HG02884 (cell line): ENCODE data around the gene UNC119.

Source experiments
- ATAC-seq: cut with Tn5 transposase; IDR thresholded peaks from one replicate; pipeline ENCODE4 v1.9.1; 2021; ENCODE audit warnings: mild to moderate bottlenecking, moderate library complexity; ENCODE audit not compliant: unreplicated experiment

The UNC119 gene

DNA sequence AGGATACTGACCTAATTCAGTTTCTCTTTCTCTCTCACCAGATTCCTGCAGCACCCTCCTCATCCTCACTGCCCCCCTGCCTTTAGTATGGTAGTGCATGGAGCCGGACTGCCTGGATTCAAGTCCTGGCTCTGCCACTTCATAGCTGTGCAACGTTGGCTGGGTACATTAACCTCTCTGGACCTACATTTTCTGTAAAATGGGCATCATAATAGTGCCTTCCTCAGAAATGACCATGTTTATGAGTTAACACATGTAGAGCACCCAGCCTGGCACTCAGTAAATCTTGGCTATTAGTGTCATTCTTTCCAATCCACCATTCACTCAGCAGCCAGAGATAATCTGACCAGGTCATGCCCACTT is 7.3 kb downstream of the UNC119 start:
- no peak for ATAC-seq

GRCh38 chr17:28544402-28545140 is 7.9 kb downstream of the UNC119 start:
- no peak for ATAC-seq

- no peak for ATAC-seq
These were observed 11.0 kb downstream of the UNC119 start for GRCh38 chr17:28541439-28541838.

DNA sequence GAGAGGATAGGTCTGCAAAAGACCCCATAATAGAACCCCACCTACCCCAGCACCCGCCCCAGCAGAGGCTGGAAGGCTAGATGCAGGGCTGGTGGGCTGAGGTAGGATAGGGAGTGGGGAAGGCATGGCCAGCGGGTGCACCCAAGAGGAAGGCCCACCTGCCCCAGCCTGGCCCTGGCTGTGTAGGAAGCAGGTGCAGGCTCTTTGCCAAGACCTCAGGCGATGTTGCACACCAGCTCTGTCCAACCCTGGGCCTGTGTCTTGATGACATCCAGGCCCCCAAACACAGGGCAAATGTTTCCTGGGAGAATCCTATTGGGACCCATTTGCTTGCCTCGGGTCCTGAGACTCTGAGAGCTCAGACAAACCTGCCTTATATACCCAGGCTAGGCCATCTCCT is 12.2 kb downstream of the UNC119 start:
- no peak for ATAC-seq

GRCh38 chr17:28538296-28538895 is 14.0 kb downstream of the UNC119 start:
- ATAC-seq: no peak

DNA sequence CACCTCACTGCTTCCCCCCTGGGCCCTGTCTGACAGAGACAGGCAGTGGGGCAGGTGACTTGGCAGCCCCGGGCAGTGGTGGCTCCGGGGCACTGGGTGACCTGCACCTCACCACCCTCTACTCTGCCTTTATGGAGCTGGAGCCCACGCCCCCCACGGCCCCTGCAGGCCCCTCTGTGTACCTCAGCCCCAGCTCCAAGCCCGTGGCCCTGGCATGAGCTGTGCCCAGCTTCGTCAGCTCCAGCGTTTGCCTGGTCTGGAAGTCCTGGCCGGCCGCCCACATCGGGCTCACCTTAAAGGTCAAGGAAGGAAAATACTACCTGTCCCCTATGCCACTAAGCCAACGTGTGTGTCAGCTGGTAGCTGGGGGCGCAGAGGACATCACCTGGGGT is 15.2 kb downstream of the UNC119 start:
- no peak for ATAC-seq

GRCh38 chr17:28536532-28537218 is 15.7 kb downstream of the UNC119 start:
- no peak for ATAC-seq

DNA sequence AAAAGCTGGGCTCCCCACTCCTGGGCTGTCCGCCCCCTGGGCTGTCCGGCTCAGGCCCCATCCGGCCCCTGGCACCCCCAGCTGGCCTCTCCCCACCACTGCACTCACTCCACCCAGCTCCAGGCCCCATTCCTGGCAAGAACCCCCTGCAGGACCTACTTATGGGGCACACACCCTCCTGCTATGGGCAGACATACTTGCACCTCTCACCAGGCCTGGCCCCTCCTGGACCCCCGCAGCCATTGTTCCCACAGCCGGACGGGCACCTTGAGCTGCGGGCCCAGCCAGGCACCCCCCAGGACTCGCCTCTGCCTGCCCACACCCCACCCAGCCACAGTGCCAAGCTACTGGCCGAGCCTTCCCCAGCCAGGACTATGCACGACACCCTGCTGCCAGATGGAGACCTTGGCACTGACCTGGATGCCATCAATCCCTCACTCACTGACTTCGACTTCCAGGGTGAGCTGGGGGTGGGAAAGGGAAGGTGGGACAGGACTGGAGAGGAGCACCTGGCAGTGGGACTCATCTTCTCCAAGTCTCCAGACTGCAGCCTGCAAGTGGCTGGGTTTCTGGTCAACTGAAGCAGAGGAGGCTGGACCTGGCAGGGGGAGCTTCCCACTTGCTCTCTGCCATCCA is 17.6 kb downstream of the UNC119 start:
- no peak for ATAC-seq

GRCh38 chr17:28533091-28533807 is 19.2 kb downstream of the UNC119 start:
- no peak for ATAC-seq

DNA sequence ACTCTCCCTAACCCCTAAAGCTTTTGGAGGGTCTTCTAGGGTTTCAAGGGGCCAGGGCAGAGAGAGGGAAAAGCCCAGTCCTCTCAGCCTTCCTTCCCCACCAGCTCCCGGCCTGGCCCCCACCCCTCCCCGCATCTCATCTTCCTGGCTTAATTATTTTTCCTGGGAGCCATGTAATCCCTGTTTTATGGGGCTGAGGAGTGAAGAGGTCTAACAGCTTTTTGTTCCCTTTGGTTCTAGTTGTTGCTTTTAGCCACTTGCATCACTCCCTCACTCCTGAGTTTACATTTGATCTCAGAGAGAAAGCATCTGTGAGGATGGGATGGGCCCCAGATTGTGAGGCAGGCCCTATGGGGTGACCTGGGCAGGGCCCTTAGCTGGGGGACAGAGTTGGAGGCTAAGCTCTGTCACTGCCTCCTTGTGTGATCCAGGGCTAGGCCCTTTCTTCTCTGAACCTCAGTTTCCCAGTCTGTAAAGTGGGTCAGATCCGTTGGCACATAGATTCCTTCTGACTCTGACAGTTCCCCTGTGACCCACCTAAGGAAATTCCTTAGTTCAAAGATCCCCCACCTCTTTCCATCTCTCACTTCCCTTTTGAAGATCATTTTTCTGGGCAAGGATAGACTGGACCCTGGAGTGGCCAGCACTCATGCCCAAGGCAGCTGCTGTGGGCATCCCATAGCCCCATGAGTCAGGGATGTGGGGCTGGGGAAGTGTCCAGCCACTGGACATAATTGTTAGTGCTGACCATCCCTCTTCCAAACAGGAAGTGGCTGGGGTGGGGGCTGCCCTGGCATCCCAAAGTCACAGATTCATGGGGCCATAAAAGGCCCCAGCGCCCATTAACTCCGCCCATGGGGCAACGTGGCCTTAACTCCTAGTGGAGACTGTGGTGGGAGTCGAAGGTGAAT is 20.1 kb downstream of the UNC119 start:
- no peak for ATAC-seq

GRCh38 chr17:28530926-28531325 is 21.5 kb downstream of the UNC119 start:
- ATAC-seq: no peak

DNA sequence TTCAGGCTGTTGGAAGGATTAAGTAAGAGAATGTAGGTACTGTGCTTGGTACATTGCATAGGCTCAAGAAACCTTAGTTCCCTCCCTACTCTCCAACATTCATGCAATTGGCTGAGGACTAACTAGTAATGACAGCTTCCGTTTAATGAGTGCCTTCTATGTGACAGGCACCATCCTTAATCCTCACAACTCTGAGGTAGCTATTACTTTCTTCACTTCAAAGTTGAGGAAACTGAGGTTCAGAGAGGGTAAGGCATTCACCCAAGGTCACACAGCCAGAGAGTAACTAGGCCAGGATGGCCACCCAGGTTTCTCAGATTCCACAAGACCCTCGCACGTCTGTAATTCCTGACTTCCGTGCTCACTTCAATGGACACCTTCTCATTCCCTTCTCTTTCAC is 22.2 kb downstream of the UNC119 start:
- ATAC-seq: no peak

DNA sequence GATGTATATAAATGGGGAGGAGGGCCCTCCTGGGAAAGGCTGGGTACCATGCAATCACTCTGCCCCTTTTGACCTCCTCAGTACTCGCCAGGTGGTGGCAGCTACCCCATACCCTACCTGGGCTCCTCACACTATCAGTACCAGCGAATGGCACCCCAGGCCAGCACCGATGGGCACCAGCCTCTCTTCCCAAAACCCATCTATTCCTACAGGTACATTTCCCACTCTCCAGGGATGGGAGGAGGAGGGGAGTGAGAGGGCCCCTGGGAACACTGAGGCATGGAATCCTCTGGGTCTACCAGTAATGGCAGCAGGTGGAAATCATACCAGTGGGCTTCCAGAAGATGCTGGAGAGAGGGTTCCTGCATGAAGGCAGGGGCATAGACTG is 23.4 kb downstream of the UNC119 start:
- no peak for ATAC-seq

- ATAC-seq: no peak
These were observed 24.0 kb downstream of the UNC119 start for GRCh38 chr17:28528327-28529012.

- ATAC-seq: no peak
These were observed 24.6 kb downstream of the UNC119 start for GRCh38 chr17:28527859-28528258.

- no peak for ATAC-seq
These were observed 25.2 kb downstream of the UNC119 start for GRCh38 chr17:28527181-28527681.

DNA sequence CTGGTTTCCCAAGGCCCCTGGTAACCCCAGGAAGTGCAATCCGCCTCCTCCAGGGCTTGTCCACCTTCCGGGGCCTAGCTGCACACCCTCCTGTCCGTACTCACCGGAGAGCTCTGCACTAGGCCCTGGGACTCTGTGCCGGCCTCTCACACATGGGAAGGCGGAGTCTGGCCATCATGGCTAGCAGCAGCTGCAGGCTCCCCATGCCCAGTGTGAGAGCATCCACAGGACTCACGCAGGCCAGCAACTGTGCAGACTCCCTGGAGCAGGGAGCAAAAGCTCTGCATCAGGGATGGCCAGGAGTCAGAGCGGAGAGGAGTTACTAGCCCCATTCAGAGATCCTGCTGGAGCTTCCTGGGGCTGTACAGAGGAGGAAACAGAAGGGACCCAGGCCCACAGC is 26.0 kb downstream of the UNC119 start:
- ATAC-seq: no peak

GRCh38 chr17:28524476-28525424 is 27.7 kb downstream of the UNC119 start:
- no peak for ATAC-seq
